Hematopoietic multipotent progenitor cell treated with erythropoietin and hydrocortisone succinate and interleukin-3 and kit ligand, for 15 days (in vitro differentiated cells): ENCODE measurements around the gene MROH8.
"Not testable (repeated sequence)": the region's sequence is repeated elsewhere in the genome, so short reads cannot be mapped to it uniquely, and the experiment has no call there.

Source experiments
- DNase-seq: peaks from one replicate; pipeline ENCODE4 v3.0.0-alpha.2; 2015; ENCODE audit warnings: low spot score

Gene MROH8

GRCh38 chr20:37090407-37090806, 88.9 kb downstream of the MROH8 start:
- no peak for DNase-seq

GRCh38 chr20:37081717-37082289, 97.5 kb downstream of the MROH8 start:
- DNase-seq, result no peak

- DNase-seq, result no peak
These were observed 102.3 kb downstream of the MROH8 start for GRCh38 chr20:37077009-37077408.

GRCh38 chr20:37075932-37076685, 103.2 kb downstream of the MROH8 start:
- no peak for DNase-seq

- DNase-seq, result no peak
These were observed 106.8 kb downstream of the MROH8 start for GRCh38 chr20:37072293-37073196.

- no peak for DNase-seq
These were observed 107.9 kb downstream of the MROH8 start for GRCh38 chr20:37071481-37071911.

- not testable (repeated sequence) for DNase-seq
These were observed 109.8 kb downstream of the MROH8 start for GRCh38 chr20:37069563-37069962.

- no peak for DNase-seq
These were observed 113.2 kb downstream of the MROH8 start for GRCh38 chr20:37066168-37066567.

GRCh38 chr20:37055276-37055675, 124.1 kb downstream of the MROH8 start:
- DNase-seq, result no peak

- DNase-seq, result no peak
These were observed 126.0 kb downstream of the MROH8 start for GRCh38 chr20:37053230-37053950.
